GM19240 (cell line): ENCODE data around the gene SHC3.
"Not testable (repeated sequence)": the region's sequence is repeated elsewhere in the genome, so short reads cannot be mapped to it uniquely, and the experiment has no call there.

Source experiments
- DNase-seq: peaks from one replicate; pipeline ENCODE4 v3.0.0; 2011; ENCODE audit warnings: low spot score; ENCODE audit not compliant: insufficient read length

The SHC3 gene

GRCh38 chr9:89177944-89178829 is at the start of gene SHC3:
Gene SHC3, minus strand, starts transcription at chr9:89178818. Its CDS starts 358 bp downstream, at chr9:89178460.
- DNase-seq: no peak

- DNase-seq: no peak
Measured at GRCh38 chr9:89225991-89226471, 47.4 kb upstream of the SHC3 start.

- no peak for DNase-seq
Measured at GRCh38 chr9:89225587-89225986, 47.0 kb upstream of the SHC3 start.

- no peak for DNase-seq
Measured at GRCh38 chr9:89225036-89225435, 46.4 kb upstream of the SHC3 start.

GRCh38 chr9:89224633-89225032 is 46.0 kb upstream of the SHC3 start:
- no peak for DNase-seq

GRCh38 chr9:89223396-89223977 is 44.9 kb upstream of the SHC3 start:
- DNase-seq: no peak

- DNase-seq: no peak
Measured at GRCh38 chr9:89219637-89220036, 41.0 kb upstream of the SHC3 start.

GRCh38 chr9:89218040-89218928 is 39.7 kb upstream of the SHC3 start:
- DNase-seq: no peak

- DNase-seq: no peak
Measured at GRCh38 chr9:89215342-89215741, 36.7 kb upstream of the SHC3 start.

- no peak for DNase-seq
Measured at GRCh38 chr9:89213396-89213880, 34.8 kb upstream of the SHC3 start.

- no peak for DNase-seq
Measured at GRCh38 chr9:89212171-89212570, 33.6 kb upstream of the SHC3 start.

- DNase-seq: not testable (repeated sequence)
Measured at GRCh38 chr9:89209311-89209710, 30.7 kb upstream of the SHC3 start.

- DNase-seq: no peak
Measured at GRCh38 chr9:89207026-89207425, 28.4 kb upstream of the SHC3 start.

GRCh38 chr9:89204801-89205200 is 26.2 kb upstream of the SHC3 start:
- DNase-seq: no peak

GRCh38 chr9:89195131-89195797 is 16.6 kb upstream of the SHC3 start:
- no peak for DNase-seq

GRCh38 chr9:89194421-89195130 is 16.0 kb upstream of the SHC3 start:
- DNase-seq: no peak

- no peak for DNase-seq
Measured at GRCh38 chr9:89191004-89191403, 12.4 kb upstream of the SHC3 start.

- no peak for DNase-seq
Measured at GRCh38 chr9:89189215-89189614, 10.6 kb upstream of the SHC3 start.

GRCh38 chr9:89187950-89188349 is 9.3 kb upstream of the SHC3 start:
- no peak for DNase-seq

GRCh38 chr9:89187541-89187940 is 8.9 kb upstream of the SHC3 start:
- no peak for DNase-seq
